H1 (cell line): ENCODE measurements around the gene PHEX.

Experiments
- ATF2 ChIP-seq: IDR thresholded peaks from 2 replicates; pipeline ENCODE4 v1.6.1; 2012; ENCODE audit warnings: low read length, inconsistent platforms
- BRCA1 ChIP-seq: IDR thresholded peaks from 2 replicates; pipeline ENCODE4 v1.6.1; 2012; ENCODE audit warnings: low read depth, low read length, improper control_type of control experiment
- CREB1 ChIP-seq: IDR thresholded peaks from 2 replicates; pipeline ENCODE4 v1.6.1; 2012; ENCODE audit warnings: inconsistent platforms
- HDAC2 ChIP-seq, 2 experiments: fragments of 300-600 bp in 1 of 2; sonication (generic) in 1 of 2; IDR thresholded peaks; 2 replicates each; pipeline ENCODE4 v1.6.1; 2011 to 2012; ENCODE audit warnings: low read depth in 2 of 2, low read length in 2 of 2, mild to moderate bottlenecking in 2 of 2, moderate library complexity in 2 of 2, borderline replicate concordance in 1 of 2, inconsistent platforms in 1 of 2
- KDM1A ChIP-seq: fragments of 200-600, 300-600 bp; sonication (generic); IDR thresholded peaks from 2 replicates; pipeline ENCODE4 v1.7.1; 2016; ENCODE audit warnings: mild to moderate bottlenecking, low read length, borderline replicate concordance
- POLR2A ChIP-seq, 2 experiments: IDR thresholded peaks; 1 replicate in 1 of 2; 2 replicates in 1 of 2; pipeline ENCODE4 v1.6.1; 2011; ENCODE audit warnings: low read depth in 2 of 2, low read length in 2 of 2, mild to moderate bottlenecking in 2 of 2; ENCODE audit errors: control extremely low read depth in 1 of 2
- POLR2AphosphoS5 ChIP-seq: IDR thresholded peaks from 2 replicates; pipeline ENCODE4 v1.6.1; 2011; ENCODE audit warnings: low read depth, low read length
- RAD21 ChIP-seq, 2 experiments: IDR thresholded peaks in 1 of 2; conservative IDR thresholded peaks in 1 of 2; 2 replicates each; pipeline ENCODE4 v1.6.1; 2011; ENCODE audit warnings: low read depth in 2 of 2, low read length in 2 of 2, improper control_type of control experiment in 1 of 2, inconsistent platforms in 1 of 2, mild to moderate bottlenecking in 1 of 2, moderate library complexity in 1 of 2
- SP2 ChIP-seq: IDR thresholded peaks from 2 replicates; pipeline ENCODE4 v1.6.1; 2012; ENCODE audit warnings: mild to moderate bottlenecking, low read length, inconsistent platforms
- TAF1 ChIP-seq: IDR thresholded peaks from 2 replicates; pipeline ENCODE4 v1.6.1; 2011; ENCODE audit warnings: mild to moderate bottlenecking, low read depth, low read length
- TF ChIP-seq, protein P1 (sequence below): IDR thresholded peaks from 2 replicates; pipeline ENCODE4 v1.6.1; 2011; ENCODE audit warnings: low read depth, mild to moderate bottlenecking, low read length; ENCODE audit not compliant: insufficient read depth
- TF ChIP-seq, protein P2 (sequence below), 3 experiments: IDR thresholded peaks; 1 replicate in 2 of 3; 2 replicates in 1 of 3; pipeline versions ENCODE4 v1.5.1 to v1.6.1; 2011; ENCODE audit warnings: low read length in 3 of 3, mild to moderate bottlenecking in 3 of 3, inconsistent platforms in 2 of 3, low read depth in 1 of 3, moderate library complexity in 1 of 3; ENCODE audit not compliant: insufficient read depth in 1 of 3; ENCODE audit errors: control extremely low read depth in 1 of 3

DNA sequence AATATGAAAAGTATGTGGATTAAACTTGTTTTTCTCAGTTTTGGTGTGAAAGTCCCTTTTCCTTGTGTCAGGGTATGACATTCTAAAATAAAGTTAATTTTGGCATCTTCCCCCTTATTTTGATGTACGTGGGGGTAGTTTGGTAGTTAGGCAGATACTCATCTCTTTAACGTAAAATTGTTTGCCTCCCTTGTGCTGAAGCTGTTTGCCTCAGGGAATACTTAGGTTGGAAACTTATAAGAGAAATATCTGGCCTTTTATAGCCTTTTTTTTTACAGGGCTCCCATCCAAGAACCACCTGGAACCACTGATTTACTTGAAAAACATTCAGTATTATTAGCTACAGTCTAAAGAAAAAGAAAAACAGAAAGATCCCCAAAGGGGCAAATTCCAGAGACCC, 85.5 kb downstream of the PHEX start:
- TF ChIP-seq POLR2A (IDR thresholded peaks at IDR 0.05; ENCODE audit: control extremely low read depth in 1 of 2, low read depth in 2 of 2, low read length in 2 of 2) (no peak), BRCA1 (no peak), POLR2AphosphoS5 (no peak), SP2 (no peak), RAD21 (IDR thresholded peaks at IDR 0.05 in 1 of 2, conservative IDR thresholded peaks at IDR 0.05 in 1 of 2; ENCODE audit: low read depth in 2 of 2, low read length in 2 of 2) (no peak), TAF1 (no peak), HDAC2 (IDR thresholded peaks at IDR 0.05; ENCODE audit: borderline replicate concordance in 1 of 2, low read depth in 2 of 2, low read length in 2 of 2) (no peak), ATF2 (no peak), KDM1A (no peak), CREB1 (no peak)
- TF ChIP-seq, protein P1, sequence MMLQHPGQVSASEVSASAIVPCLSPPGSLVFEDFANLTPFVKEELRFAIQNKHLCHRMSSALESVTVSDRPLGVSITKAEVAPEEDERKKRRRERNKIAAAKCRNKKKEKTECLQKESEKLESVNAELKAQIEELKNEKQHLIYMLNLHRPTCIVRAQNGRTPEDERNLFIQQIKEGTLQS = no peak
- TF ChIP-seq, protein P2, sequence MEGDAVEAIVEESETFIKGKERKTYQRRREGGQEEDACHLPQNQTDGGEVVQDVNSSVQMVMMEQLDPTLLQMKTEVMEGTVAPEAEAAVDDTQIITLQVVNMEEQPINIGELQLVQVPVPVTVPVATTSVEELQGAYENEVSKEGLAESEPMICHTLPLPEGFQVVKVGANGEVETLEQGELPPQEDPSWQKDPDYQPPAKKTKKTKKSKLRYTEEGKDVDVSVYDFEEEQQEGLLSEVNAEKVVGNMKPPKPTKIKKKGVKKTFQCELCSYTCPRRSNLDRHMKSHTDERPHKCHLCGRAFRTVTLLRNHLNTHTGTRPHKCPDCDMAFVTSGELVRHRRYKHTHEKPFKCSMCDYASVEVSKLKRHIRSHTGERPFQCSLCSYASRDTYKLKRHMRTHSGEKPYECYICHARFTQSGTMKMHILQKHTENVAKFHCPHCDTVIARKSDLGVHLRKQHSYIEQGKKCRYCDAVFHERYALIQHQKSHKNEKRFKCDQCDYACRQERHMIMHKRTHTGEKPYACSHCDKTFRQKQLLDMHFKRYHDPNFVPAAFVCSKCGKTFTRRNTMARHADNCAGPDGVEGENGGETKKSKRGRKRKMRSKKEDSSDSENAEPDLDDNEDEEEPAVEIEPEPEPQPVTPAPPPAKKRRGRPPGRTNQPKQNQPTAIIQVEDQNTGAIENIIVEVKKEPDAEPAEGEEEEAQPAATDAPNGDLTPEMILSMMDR (IDR thresholded peaks at IDR 0.05; ENCODE audit: control extremely low read depth in 1 of 3, insufficient read depth in 1 of 3, low read depth in 1 of 3, low read length in 3 of 3) = no peak
